Skeletal muscle tissue (tissue), 4 donors: Measurements from ENCODE around the gene ZACN. TPM values are rescaled to one million over a fixed set of nuclear protein-coding genes. Genes with fewer than 3 reads are reported as not detected.
"Not testable (repeated sequence)": the region's sequence is repeated elsewhere in the genome, so short reads cannot be mapped to it uniquely, and the experiment has no call there.

Experiments used
- H3K27ac ChIP-seq: one replicate; pipeline ENCODE4 v1.7.0; 2013; ENCODE audit warnings: mild to moderate bottlenecking, low read depth, low read length, inconsistent platforms
- H3K27me3 ChIP-seq, 3 donors: one replicate each; pipeline ENCODE4 v1.7.0; 2013; ENCODE audit warnings: low read length in 3 of 3; ENCODE audit not compliant: control insufficient read depth in 3 of 3, insufficient read depth in 3 of 3
- H3K36me3 ChIP-seq, 3 donors: one replicate each; pipeline ENCODE4 v1.7.0; 2013; ENCODE audit warnings: low read length in 3 of 3; ENCODE audit not compliant: control insufficient read depth in 3 of 3, insufficient read depth in 3 of 3
- H3K4me1 ChIP-seq, 3 donors: one replicate each; pipeline ENCODE4 v1.7.0; 2013; ENCODE audit warnings: low read length in 3 of 3, mild to moderate bottlenecking in 3 of 3; ENCODE audit not compliant: control insufficient read depth in 3 of 3, insufficient read depth in 3 of 3
- H3K4me3 ChIP-seq, 3 donors: one replicate each; pipeline ENCODE4 v1.7.0; 2013; ENCODE audit warnings: low read length in 3 of 3
- H3K9ac ChIP-seq, 3 donors: one replicate each; pipeline ENCODE4 v1.7.0; 2013; ENCODE audit warnings: low read length in 3 of 3, mild to moderate bottlenecking in 3 of 3, moderate library complexity in 2 of 3, low read depth in 1 of 3
- H3K9me3 ChIP-seq, 3 donors: one replicate each; pipeline ENCODE4 v1.7.0; 2013; ENCODE audit warnings: low read length in 3 of 3; ENCODE audit not compliant: control insufficient read depth in 3 of 3
- total RNA-seq: library from RNA; depleted of rRNA; stranded (reverse); fragments of >200 nt; gene quantifications from one replicate; pipeline ENCODE4 v1.2.3, GENCODE V29; 2014
- donor health status: Osteomylitis.

Gene ZACN
- total RNA-seq, 1 donor from 2014 or later, result not detected

DNA sequence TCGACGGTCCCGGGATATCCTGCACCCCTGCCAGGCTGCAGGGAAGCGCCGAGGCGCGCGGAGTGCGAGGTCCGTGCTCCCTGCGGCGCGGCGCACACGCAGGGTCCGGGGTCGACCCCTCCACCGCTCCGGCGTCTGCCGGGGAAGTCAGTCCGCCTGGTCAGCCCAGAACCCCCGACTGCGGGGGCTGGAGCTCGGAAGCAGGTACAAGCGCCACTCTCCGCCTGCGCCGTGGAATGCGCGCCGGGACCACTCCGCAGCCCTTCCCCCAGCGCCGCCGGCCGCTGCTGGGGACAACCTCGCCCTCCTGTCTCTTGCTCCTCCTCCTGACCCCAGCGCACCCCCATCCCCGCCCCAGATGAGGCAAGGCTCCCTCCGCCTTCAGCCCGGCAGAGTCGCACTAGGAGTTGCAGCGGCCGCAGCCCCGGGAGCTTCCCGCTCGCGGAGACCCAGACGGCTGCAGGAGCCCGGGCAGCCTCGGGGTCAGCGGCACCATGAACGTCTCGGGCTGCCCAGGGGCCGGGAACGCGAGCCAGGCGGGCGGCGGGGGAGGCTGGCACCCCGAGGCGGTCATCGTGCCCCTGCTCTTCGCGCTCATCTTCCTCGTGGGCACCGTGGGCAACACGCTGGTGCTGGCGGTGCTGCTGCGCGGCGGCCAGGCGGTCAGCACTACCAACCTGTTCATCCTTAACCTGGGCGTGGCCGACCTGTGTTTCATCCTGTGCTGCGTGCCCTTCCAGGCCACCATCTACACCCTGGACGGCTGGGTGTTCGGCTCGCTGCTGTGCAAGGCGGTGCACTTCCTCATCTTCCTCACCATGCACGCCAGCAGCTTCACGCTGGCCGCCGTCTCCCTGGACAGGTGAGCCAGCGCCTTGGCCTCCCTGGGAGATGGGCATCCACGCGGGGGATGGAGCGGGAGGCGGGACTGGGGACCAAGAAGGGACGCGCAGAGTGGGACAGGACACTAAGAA, 4.3 kb upstream of the ZACN start, which contains the start of gene GALR2:
Gene GALR2, plus strand, starts transcription at position 392 of the 974 bp plus-strand sequence. Its CDS starts 103 bp downstream, at position 495.
- H3K9ac ChIP-seq, result peak within 1 kb of the TSS in 1 of 3 donors; percentile 40
- H3K4me3 ChIP-seq, result peak within 1 kb of the TSS; percentile 9 to 61 (median 49)
- no peaks in the 10 kb centered on the region for H3K36me3 ChIP-seq

DNA sequence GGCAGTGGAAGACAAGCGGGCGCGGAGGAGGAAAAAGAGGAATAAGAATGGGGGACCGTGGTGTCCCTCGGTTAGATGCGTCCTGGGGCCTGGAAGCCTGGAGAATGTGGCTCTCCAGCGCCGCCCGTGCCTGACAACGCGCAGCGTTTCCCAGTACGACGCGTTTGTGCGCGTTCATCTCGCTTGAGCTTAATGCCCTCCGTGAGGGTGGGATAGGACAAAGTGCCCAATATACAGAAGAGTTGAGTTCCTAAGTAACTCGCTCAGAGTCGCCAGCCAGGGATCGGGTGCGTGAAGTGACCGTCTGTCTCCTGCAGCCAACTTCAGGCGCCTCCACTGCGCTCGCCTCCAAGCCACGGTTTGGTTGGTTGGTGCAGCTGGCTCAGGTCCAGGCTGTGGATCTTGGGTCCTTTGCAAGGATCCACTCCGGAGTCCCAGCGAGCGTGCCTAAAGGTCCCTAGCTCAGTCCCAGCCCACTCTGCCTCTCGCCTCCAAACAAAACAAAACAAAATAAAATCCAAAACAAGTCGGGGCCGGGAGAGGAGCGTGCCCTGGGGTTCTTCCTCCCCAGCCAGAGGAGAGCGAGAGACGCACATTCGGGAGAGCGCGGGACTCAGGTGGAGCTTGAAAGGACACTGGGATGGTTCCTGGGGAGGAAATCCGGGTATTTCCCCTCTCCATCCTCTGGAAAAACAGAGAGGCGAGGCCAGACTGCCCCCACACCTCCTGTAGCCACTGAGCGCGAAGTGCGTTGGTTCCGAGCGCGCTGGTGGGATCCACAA, 3.4 kb upstream of the ZACN start:
- Histone ChIP-seq H3K4me1 (peaks cover 32 to 62% (median 43%) of the 10 kb centered on the region in 3 donors), H3K9ac (peak overlapping the region in 1 of 3 donors; percentile 40), H3K27me3 (peaks cover 66 to 72% (median 67%) of the 10 kb centered on the region in 3 donors), H3K36me3 (no peaks in the 10 kb centered on the region), H3K4me3 (peak overlapping the region; percentile 9 to 61 (median 49)), H3K27ac (no peak overlapping the region), H3K9me3 (no peaks in the 10 kb centered on the region)

More for the DNA sequence above, 4.3 kb upstream of the ZACN start, which contains the start of gene GALR2:
- Histone ChIP-seq H3K27me3 (peaks cover 61 to 63% (median 62%) of the 10 kb centered on the region in 3 donors), H3K9me3 (no peaks in the 10 kb centered on the region), H3K27ac (no peak within 1 kb of the TSS), H3K4me1 (peaks cover 35 to 60% (median 42%) of the 10 kb centered on the region in 3 donors)

DNA sequence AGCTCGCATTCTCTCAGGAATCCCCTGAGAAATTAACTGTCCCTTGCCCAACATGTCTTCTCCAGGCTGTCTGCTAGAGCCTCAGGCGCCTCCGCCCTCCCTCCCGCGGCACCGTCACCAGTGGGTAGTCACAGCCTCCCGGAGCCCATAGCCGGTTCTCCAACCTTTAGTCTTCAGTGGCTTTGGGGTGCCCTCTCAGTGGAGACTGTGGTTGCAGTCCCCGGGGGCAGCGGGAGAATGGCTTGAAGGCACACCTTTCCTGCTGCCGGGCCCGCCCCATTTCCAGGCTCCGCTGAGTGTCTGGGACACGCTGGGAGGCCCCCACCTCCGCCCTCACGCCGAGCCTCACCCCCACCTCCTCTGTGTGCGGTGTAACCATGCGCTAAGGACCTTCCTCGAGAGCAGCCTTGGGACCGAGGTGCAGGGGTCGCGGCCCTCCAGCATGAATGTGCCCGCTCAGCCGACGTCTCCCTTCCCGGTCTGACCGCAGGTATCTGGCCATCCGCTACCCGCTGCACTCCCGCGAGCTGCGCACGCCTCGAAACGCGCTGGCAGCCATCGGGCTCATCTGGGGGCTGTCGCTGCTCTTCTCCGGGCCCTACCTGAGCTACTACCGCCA, 2.7 kb upstream of the ZACN start:
- no peak overlapping the region for H3K27ac ChIP-seq
- no peak overlapping the region for H3K9ac ChIP-seq
- no peaks in the 10 kb centered on the region for H3K9me3 ChIP-seq
- peaks cover 27 to 58% (median 38%) of the 10 kb centered on the region in 3 donors for H3K4me1 ChIP-seq
- peaks cover 66 to 73% (median 67%) of the 10 kb centered on the region in 3 donors for H3K27me3 ChIP-seq
- H3K36me3 ChIP-seq, result no peaks in the 10 kb centered on the region
- H3K4me3 ChIP-seq, result no peak overlapping the region

DNA sequence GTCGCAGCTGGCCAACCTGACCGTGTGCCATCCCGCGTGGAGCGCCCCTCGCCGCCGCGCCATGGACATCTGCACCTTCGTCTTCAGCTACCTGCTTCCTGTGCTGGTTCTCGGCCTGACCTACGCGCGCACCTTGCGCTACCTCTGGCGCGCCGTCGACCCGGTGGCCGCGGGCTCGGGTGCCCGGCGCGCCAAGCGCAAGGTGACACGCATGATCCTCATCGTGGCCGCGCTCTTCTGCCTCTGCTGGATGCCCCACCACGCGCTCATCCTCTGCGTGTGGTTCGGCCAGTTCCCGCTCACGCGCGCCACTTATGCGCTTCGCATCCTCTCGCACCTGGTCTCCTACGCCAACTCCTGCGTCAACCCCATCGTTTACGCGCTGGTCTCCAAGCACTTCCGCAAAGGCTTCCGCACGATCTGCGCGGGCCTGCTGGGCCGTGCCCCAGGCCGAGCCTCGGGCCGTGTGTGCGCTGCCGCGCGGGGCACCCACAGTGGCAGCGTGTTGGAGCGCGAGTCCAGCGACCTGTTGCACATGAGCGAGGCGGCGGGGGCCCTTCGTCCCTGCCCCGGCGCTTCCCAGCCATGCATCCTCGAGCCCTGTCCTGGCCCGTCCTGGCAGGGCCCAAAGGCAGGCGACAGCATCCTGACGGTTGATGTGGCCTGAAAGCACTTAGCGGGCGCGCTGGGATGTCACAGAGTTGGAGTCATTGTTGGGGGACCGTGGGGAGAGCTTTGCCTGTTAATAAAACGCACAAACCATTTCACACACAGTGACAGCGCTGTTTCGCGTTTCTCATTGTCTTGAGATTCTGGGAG, 2.0 kb upstream of the ZACN start:
- H3K9me3 ChIP-seq, result no peaks in the 10 kb centered on the region
- H3K36me3 ChIP-seq, result no peaks in the 10 kb centered on the region
- peak overlapping the region in 1 of 3 donors; percentile 13 for H3K4me3 ChIP-seq
- no peak overlapping the region for H3K27ac ChIP-seq
- H3K9ac ChIP-seq, result no peak overlapping the region
- peaks cover 21 to 52% (median 35%) of the 10 kb centered on the region in 3 donors for H3K4me1 ChIP-seq
- H3K27me3 ChIP-seq, result peaks cover 66 to 73% (median 67%) of the 10 kb centered on the region in 3 donors

DNA sequence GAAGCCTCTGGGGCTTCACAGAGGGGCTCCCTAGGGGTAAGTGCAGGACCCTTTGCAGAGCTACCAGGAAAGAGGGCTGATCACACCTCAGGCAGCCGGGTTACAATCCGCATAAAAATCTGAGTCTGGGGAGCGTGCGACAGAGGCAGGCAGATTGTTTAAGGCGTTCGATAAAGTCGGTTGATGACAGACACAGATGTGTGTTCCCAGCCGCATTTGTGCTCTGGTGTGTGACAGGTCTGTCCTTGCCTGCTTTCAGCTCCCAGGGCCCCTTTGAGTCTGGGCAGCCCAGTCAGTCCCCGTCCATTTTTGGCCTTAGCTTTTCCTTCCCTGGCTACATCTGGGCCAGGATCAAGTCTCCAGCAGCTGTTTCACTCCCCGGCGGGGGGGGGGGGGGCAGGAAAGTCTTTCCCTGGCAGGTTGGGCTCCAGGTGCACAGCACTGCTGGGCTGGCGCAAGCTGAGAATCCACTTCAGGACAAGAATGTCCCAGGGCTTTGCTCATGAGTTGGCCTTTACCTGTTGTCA, 1.3 kb upstream of the ZACN start:
- no peak overlapping the region for H3K4me3 ChIP-seq
- no peak overlapping the region for H3K9ac ChIP-seq
- H3K36me3 ChIP-seq, result no peaks in the 10 kb centered on the region
- H3K27ac ChIP-seq, result no peak overlapping the region
- peaks cover 21 to 50% (median 34%) of the 10 kb centered on the region in 3 donors for H3K4me1 ChIP-seq
- peaks cover 66 to 73% (median 67%) of the 10 kb centered on the region in 3 donors for H3K27me3 ChIP-seq
- H3K9me3 ChIP-seq, result no peaks in the 10 kb centered on the region

DNA sequence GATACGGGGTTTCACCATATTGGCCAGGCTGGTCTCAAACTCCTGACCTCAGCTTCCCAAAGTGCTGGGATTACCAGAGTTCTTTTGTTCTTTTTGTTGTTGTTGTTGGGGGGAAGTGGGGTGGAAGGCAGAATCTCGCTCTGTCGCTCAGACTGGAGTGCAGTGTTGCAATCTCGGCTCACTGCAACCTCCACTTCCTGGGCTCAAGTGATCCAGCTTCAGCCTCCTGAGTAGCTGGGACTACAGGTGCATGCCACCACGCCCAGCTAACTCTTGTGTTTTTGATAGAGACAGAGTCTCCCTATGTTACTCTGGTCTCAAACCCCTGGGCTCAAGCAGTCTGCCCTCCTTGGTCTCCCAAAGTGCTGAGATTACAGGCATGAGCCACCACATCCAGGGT, 612 bp upstream of the ZACN start:
- not testable (repeated sequence) for H3K9me3 ChIP-seq, H3K27ac ChIP-seq, H3K4me3 ChIP-seq, H3K36me3 ChIP-seq, H3K9ac ChIP-seq
- Histone ChIP-seq H3K4me1 (peaks cover 21 to 45% (median 29%) of the 10 kb centered on the region in 3 donors), H3K27me3 (peaks cover 66 to 73% (median 67%) of the 10 kb centered on the region in 3 donors)

DNA sequence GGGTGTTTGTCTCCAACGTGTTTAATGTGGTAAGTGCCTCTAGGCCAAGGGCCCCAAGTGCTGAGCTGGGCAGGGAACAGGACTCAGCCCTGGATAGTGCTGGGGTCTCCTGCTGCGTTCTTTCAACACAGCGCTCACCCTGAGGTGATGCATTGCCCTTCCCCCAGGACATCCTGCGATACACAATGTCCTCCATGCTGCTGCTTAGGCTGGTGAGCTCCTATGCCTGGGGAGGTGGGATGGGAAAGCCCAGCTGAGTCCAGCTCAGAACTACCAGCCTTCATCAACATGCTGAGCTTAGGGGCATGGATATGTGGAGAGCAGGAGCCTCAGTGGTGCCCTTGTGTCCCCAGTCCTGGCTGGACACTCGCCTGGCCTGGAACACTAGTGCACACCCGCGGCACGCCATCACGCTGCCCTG, 563 bp downstream of the ZACN start:
- Histone ChIP-seq H3K9ac (no peak overlapping the region), H3K36me3 (peaks cover 13 to 17% (median 17%) of the 10 kb centered on the region in 3 donors), H3K27ac (no peak overlapping the region), H3K27me3 (peaks cover 54 to 61% (median 57%) of the 10 kb centered on the region in 3 donors), H3K4me3 (no peak overlapping the region), H3K4me1 (peaks cover 21 to 45% (median 29%) of the 10 kb centered on the region in 3 donors), H3K9me3 (no peaks in the 10 kb centered on the region)

DNA sequence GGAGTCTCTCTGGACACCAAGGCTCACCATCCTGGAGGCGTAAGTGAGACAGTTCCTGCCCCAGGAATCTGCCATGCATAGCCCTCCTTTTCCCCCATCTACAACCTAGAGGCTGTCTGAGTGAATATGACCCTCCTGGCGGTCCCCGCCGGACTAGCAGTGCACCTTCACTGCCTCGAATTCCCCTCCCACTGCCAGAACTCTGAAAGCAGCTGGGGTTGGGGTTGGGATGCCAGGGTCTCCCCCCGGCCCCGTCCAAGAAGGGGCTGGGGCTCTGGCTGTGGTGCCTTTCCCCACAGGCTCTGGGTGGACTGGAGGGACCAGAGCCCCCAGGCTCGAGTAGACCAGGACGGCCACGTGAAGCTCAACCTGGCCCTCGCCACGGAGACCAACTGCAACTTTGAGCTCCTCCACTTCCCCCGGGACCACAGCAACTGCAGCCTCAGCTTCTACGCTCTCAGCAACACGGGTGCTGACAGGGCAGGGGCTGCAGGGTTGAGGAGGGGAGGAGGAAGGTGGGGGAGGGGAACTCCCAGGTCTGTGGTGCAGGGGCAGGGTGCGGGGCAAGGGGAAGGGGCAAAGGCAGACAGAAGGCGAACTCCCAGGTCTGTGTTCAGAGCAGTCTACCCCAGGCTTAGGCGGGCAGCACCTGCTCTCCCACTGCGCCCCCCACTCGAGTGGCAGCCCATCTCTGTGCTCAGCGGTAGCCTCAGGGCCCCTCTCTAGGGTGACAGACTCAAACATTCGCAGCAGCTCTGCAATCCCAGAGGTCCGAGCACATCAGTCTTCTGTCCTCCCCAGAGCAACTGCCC, 1.2 kb downstream of the ZACN start:
- Histone ChIP-seq H3K4me1 (peaks cover 17 to 40% (median 26%) of the 10 kb centered on the region in 3 donors), H3K27ac (no peak overlapping the region), H3K36me3 (peaks cover 20 to 23% (median 23%) of the 10 kb centered on the region in 3 donors), H3K27me3 (peaks cover 48 to 55% (median 51%) of the 10 kb centered on the region in 3 donors), H3K4me3 (no peak overlapping the region), H3K9me3 (no peaks in the 10 kb centered on the region), H3K9ac (no peak overlapping the region)
